Measurements from ENCODE around the gene CHST11. TPM values are rescaled to one million over a fixed set of nuclear protein-coding genes. Genes with fewer than 3 reads are reported as not detected.

Gene CHST11
- total and polyA plus RNA-seq, 2 of the 4 experiments (the other 2 are of a cell fraction), result 1.4 to 2.7 TPM

DNA sequence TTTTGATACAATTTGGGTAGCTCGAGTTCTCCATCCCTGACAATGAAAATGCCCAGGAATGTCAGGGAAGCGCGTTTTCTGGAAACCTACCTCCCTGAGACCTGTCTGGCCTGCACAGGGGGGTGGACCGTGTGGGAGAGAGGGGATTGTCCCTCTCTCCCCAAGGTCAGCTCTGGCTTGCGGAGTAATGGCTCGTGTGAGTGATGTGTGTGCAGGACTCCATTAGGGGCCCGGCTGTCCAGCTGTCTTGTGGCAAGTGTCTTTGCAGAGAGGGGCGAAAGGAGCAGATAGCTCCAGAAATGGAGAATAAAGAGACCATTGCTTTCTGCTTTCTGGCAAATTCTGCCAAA, 215.3 kb downstream of the CHST11 start (continued):
- TF ChIP-seq SMC3 (IDR thresholded peaks at IDR 0.05; ENCODE audit: low read depth, low read length) (no peak), BHLHE40 (IDR thresholded peaks at IDR 0.05; ENCODE audit: low read depth, low read length) (no peak), MXI1 (IDR thresholded peaks at IDR 0.05; ENCODE audit: borderline replicate concordance, low read depth, low read length) (no peak), CHD1 (IDR thresholded peaks at IDR 0.05; ENCODE audit: low read depth, low read length) (no peak)
- TF ChIP-seq, protein P1, sequence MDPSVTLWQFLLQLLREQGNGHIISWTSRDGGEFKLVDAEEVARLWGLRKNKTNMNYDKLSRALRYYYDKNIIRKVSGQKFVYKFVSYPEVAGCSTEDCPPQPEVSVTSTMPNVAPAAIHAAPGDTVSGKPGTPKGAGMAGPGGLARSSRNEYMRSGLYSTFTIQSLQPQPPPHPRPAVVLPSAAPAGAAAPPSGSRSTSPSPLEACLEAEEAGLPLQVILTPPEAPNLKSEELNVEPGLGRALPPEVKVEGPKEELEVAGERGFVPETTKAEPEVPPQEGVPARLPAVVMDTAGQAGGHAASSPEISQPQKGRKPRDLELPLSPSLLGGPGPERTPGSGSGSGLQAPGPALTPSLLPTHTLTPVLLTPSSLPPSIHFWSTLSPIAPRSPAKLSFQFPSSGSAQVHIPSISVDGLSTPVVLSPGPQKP (IDR thresholded peaks at IDR 0.05; ENCODE audit: borderline replicate concordance, low read depth, low read length), result no peak
